GM19463 (cell line): ENCODE measurements around the gene REPIN1.
"Not testable (repeated sequence)": the region's sequence is repeated elsewhere in the genome, so short reads cannot be mapped to it uniquely, and the experiment has no call there.

Experiments
- ATAC-seq: cut with Tn5 transposase; IDR thresholded peaks from one replicate; pipeline ENCODE4 v1.9.1; 2021; ENCODE audit warnings: mild to moderate bottlenecking, moderate library complexity; ENCODE audit not compliant: unreplicated experiment

Gene REPIN1

GRCh38 chr7:150374472-150374871, 5.8 kb downstream of the REPIN1 start:
- ATAC-seq = no peak

GRCh38 chr7:150375662-150376521, 7.3 kb downstream of the REPIN1 start:
- ATAC-seq = peak; percentile 25

GRCh38 chr7:150376560-150376959, 7.9 kb downstream of the REPIN1 start:
- no peak for ATAC-seq

GRCh38 chr7:150377196-150377595, 8.6 kb downstream of the REPIN1 start:
- no peak for ATAC-seq

GRCh38 chr7:150377635-150378034, 9.0 kb downstream of the REPIN1 start:
- ATAC-seq = no peak

GRCh38 chr7:150378115-150378852, 9.7 kb downstream of the REPIN1 start:
- peak; percentile 8 for ATAC-seq

- peak; percentile 65 for ATAC-seq
Measured at GRCh38 chr7:150378853-150379440, 10.3 kb downstream of the REPIN1 start, which contains the start of gene ZNF775. Gene ZNF775 (plus strand): TSS chr7:150379330. CDS start chr7:150388471, 9,141 bp downstream.

- ATAC-seq = no peak
Measured at GRCh38 chr7:150379441-150380379, 11.1 kb downstream of the REPIN1 start.

GRCh38 chr7:150380463-150380862, 11.8 kb downstream of the REPIN1 start:
- peak; percentile 13 for ATAC-seq

- ATAC-seq = no peak
Measured at GRCh38 chr7:150381096-150381495, 12.5 kb downstream of the REPIN1 start.

- ATAC-seq = no peak
Measured at GRCh38 chr7:150381785-150382122, 13.1 kb downstream of the REPIN1 start.

GRCh38 chr7:150382123-150382843, 13.7 kb downstream of the REPIN1 start:
- no peak for ATAC-seq

GRCh38 chr7:150382844-150383225, 14.2 kb downstream of the REPIN1 start:
- no peak for ATAC-seq

GRCh38 chr7:150383710-150384397, 15.2 kb downstream of the REPIN1 start:
- no peak for ATAC-seq

- ATAC-seq = no peak
Measured at GRCh38 chr7:150384406-150385301, 16.0 kb downstream of the REPIN1 start.

GRCh38 chr7:150385302-150385723, 16.7 kb downstream of the REPIN1 start:
- ATAC-seq = no peak

- ATAC-seq = not testable (repeated sequence)
Measured at GRCh38 chr7:150385884-150386283, 17.3 kb downstream of the REPIN1 start.

GRCh38 chr7:150388306-150388705, 19.7 kb downstream of the REPIN1 start:
- no peak for ATAC-seq
